Astrocyte (in vitro differentiated cells and primary cell): Measurements from ENCODE around the gene DAGLA. TPM values are rescaled to one million over a fixed set of nuclear protein-coding genes. Genes with fewer than 3 reads are reported as not detected.

ENCODE experiments used
- DNase-seq: peaks from one replicate; pipeline ENCODE4 v3.0.0-alpha.2; 2010; ENCODE audit warnings: low read depth
- FAIRE-seq: peaks from 2 replicates; lab custom pipeline; 2011; peaks lifted over from hg19 to GRCh38; lab: Jason Lieb, UNC
- H2AFZ ChIP-seq: 2 replicates; pipeline ENCODE4 v1.6.0; 2012; ENCODE audit warnings: low read depth, low read length, inconsistent platforms
- H3K27ac ChIP-seq: 2 replicates; pipeline ENCODE4 v1.5.1; 2011; ENCODE audit warnings: low read depth, low read length, inconsistent platforms
- H3K27me3 ChIP-seq: 2 replicates; pipeline ENCODE4 v1.6.0; 2011; ENCODE audit warnings: low read length, inconsistent platforms; ENCODE audit not compliant: insufficient read depth
- H3K36me3 ChIP-seq: 2 replicates; pipeline ENCODE4 v1.5.1; 2011; ENCODE audit warnings: low read length, inconsistent platforms; ENCODE audit not compliant: insufficient read depth
- H3K4me1 ChIP-seq: 2 replicates; pipeline ENCODE4 v1.5.1; 2011; ENCODE audit warnings: low read length, inconsistent platforms; ENCODE audit not compliant: insufficient read depth
- H3K4me2 ChIP-seq: 2 replicates; pipeline ENCODE4 v1.6.0; 2012; ENCODE audit warnings: low read length, inconsistent platforms
- H3K4me3 ChIP-seq: 2 replicates; pipeline ENCODE4 v1.5.1; 2011; ENCODE audit warnings: low read depth, mild to moderate bottlenecking, low read length, inconsistent platforms; ENCODE audit not compliant: insufficient read depth
- H3K79me2 ChIP-seq: 2 replicates; pipeline ENCODE4 v1.6.0; 2012; ENCODE audit warnings: mild to moderate bottlenecking, low read length, inconsistent platforms; ENCODE audit not compliant: insufficient read depth
- H3K9ac ChIP-seq: 2 replicates; pipeline ENCODE4 v1.6.0; 2012; ENCODE audit warnings: mild to moderate bottlenecking, low read length, inconsistent platforms
- H3K9me3 ChIP-seq: 2 replicates; pipeline ENCODE4 v1.5.1; 2012; ENCODE audit warnings: low read depth, mild to moderate bottlenecking, low read length, inconsistent platforms; ENCODE audit not compliant: insufficient read depth
- H4K20me1 ChIP-seq: 2 replicates; pipeline ENCODE4 v1.6.0; 2012; ENCODE audit warnings: low read length, inconsistent platforms; ENCODE audit not compliant: insufficient read depth
- H3K27ac Mint-ChIP-seq: one replicate; pipeline ENCODE4 v1.8.0; 2021; ENCODE audit warnings: mild to moderate bottlenecking, mixed read lengths; ENCODE audit not compliant: unreplicated experiment
- H3K27me3 Mint-ChIP-seq: one replicate; pipeline ENCODE4 v1.8.0; 2021; ENCODE audit warnings: low read depth, mixed read lengths; ENCODE audit not compliant: unreplicated experiment
- H3K36me3 Mint-ChIP-seq: one replicate; pipeline ENCODE4 v1.8.0; 2021; ENCODE audit warnings: low read depth, mixed read lengths; ENCODE audit not compliant: unreplicated experiment
- H3K4me1 Mint-ChIP-seq: one replicate; pipeline ENCODE4 v1.8.0; 2021; ENCODE audit warnings: low read depth, mixed read lengths; ENCODE audit not compliant: unreplicated experiment
- H3K4me3 Mint-ChIP-seq: one replicate; pipeline ENCODE4 v1.8.0; 2021; ENCODE audit warnings: mild to moderate bottlenecking, moderate library complexity, mixed read lengths; ENCODE audit not compliant: unreplicated experiment
- H3K9me3 Mint-ChIP-seq: one replicate; pipeline ENCODE4 v1.8.0; 2021; ENCODE audit warnings: mild to moderate bottlenecking, mixed read lengths; ENCODE audit not compliant: unreplicated experiment
- EZH2 ChIP-seq: IDR thresholded peaks from 2 replicates; pipeline ENCODE4 v1.6.1; 2012; ENCODE audit warnings: mild to moderate bottlenecking, low read length, inconsistent platforms; ENCODE audit not compliant: insufficient read depth
- total RNA-seq: library from RNA; stranded (reverse); gene quantifications from 2 replicates; pipeline ENCODE4 v1.2.1, GENCODE V29; 2021
- TF ChIP-seq, protein P1 (sequence below): IDR thresholded peaks from 2 replicates; pipeline ENCODE4 v1.5.1; 2011; ENCODE audit warnings: low read depth, mild to moderate bottlenecking, inconsistent platforms, low read length, moderate library complexity; ENCODE audit not compliant: insufficient read depth

The DAGLA gene
- total RNA-seq, 1 donor from 2014 or later, result 5.5 TPM

DNA sequence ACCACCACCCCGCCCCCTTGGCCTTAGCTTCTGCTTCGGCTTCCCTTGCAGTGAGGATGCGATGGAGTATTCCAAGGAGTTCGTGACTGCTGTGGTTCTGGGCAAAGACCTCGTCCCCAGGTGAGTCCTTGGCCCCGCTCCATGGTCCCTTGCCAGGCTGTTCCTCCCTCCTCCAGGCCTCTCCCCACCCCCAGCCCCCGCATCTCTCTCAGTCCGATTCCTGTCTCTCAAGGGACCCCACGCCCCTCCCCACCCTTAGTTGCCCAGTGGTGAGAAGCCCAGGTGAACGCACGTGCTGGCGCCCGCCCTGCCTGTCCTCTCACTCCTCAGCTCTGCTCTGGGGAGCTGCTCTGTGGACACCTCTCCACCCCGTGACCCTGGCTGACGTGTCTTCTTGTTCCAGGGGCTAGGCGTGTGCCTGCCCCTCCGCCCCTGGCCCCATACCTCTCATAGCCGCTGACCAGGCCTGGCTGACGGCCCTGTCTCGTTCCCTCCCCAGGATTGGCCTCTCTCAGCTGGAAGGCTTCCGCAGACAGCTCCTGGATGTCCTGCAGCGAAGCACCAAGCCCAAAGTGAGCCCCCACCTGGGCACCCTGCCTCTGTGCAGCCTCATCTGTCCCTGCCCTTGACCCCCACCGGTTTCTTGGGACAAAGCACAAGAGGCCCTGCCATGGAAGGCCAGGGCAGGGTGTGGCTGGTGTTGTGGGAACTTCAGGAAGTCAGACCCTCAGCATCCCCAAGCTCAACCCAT, 57.6 kb downstream of the DAGLA start:
- Histone ChIP-seq H3K4me2 (no peak overlapping the region), H3K9ac (no peak overlapping the region), H3K9me3 (no peaks in the 10 kb centered on the region), H3K36me3 (peaks cover 9% of the 10 kb centered on the region), H2AFZ (no peak overlapping the region), H3K4me1 (peaks cover 5% of the 10 kb centered on the region), H4K20me1 (peaks cover 11% of the 10 kb centered on the region), H3K27me3 (no peaks in the 10 kb centered on the region), H3K27ac (no peak overlapping the region), H3K4me3 (no peak overlapping the region), H3K79me2 (no peaks in the 10 kb centered on the region)
- FAIRE-seq, result no peak
- Mint-ChIP-seq H3K4me1 (peaks cover 4% of the 10 kb centered on the region), H3K4me3 (no peak overlapping the region), H3K27ac (peak overlapping the region; percentile 41), H3K36me3 (peaks cover 9% of the 10 kb centered on the region), H3K9me3 (no peaks in the 10 kb centered on the region), H3K27me3 (peaks cover 10% of the 10 kb centered on the region)
- no peak for DNase-seq
- no peak for TF ChIP-seq EZH2
- TF ChIP-seq, protein P1, sequence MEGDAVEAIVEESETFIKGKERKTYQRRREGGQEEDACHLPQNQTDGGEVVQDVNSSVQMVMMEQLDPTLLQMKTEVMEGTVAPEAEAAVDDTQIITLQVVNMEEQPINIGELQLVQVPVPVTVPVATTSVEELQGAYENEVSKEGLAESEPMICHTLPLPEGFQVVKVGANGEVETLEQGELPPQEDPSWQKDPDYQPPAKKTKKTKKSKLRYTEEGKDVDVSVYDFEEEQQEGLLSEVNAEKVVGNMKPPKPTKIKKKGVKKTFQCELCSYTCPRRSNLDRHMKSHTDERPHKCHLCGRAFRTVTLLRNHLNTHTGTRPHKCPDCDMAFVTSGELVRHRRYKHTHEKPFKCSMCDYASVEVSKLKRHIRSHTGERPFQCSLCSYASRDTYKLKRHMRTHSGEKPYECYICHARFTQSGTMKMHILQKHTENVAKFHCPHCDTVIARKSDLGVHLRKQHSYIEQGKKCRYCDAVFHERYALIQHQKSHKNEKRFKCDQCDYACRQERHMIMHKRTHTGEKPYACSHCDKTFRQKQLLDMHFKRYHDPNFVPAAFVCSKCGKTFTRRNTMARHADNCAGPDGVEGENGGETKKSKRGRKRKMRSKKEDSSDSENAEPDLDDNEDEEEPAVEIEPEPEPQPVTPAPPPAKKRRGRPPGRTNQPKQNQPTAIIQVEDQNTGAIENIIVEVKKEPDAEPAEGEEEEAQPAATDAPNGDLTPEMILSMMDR, result no peak

- H3K4me1 Mint-ChIP-seq, result peaks cover 3% of the 10 kb centered on the region
- H3K9me3 Mint-ChIP-seq, result no peaks in the 10 kb centered on the region
- H3K27me3 Mint-ChIP-seq, result peaks cover 8% of the 10 kb centered on the region
- Histone ChIP-seq H3K79me2 (no peaks in the 10 kb centered on the region), H3K9ac (no peak overlapping the region), H3K4me1 (no peaks in the 10 kb centered on the region), H3K4me3 (no peak overlapping the region), H4K20me1 (peaks cover 5% of the 10 kb centered on the region), H3K27ac (no peak overlapping the region), H3K36me3 (peaks cover 9% of the 10 kb centered on the region), H3K9me3 (no peaks in the 10 kb centered on the region), H3K27me3 (no peaks in the 10 kb centered on the region), H2AFZ (no peak overlapping the region), H3K4me2 (no peak overlapping the region)
- no peak for DNase-seq
- no peak for FAIRE-seq
- H3K4me3 Mint-ChIP-seq, result no peak overlapping the region
- no peak overlapping the region for H3K27ac Mint-ChIP-seq
- H3K36me3 Mint-ChIP-seq, result peaks cover 9% of the 10 kb centered on the region
- no peak for TF ChIP-seq EZH2
- TF ChIP-seq, protein P1, result no peak
Measured at GRCh38 chr11:61738776-61739175, 58.6 kb downstream of the DAGLA start.

- Histone ChIP-seq H3K79me2 (no peaks in the 10 kb centered on the region), H3K36me3 (peaks cover 9% of the 10 kb centered on the region), H3K9ac (no peak overlapping the region), H3K4me1 (peaks cover 5% of the 10 kb centered on the region), H3K4me2 (no peak overlapping the region), H3K27ac (no peak overlapping the region), H3K27me3 (no peaks in the 10 kb centered on the region), H2AFZ (no peak overlapping the region), H4K20me1 (no peaks in the 10 kb centered on the region), H3K4me3 (no peak overlapping the region), H3K9me3 (no peaks in the 10 kb centered on the region)
- Mint-ChIP-seq H3K27me3 (peaks cover 7% of the 10 kb centered on the region), H3K4me1 (peaks cover 3% of the 10 kb centered on the region), H3K27ac (no peak overlapping the region), H3K4me3 (no peak overlapping the region), H3K9me3 (no peaks in the 10 kb centered on the region), H3K36me3 (peaks cover 9% of the 10 kb centered on the region)
- no peak for TF ChIP-seq EZH2
- TF ChIP-seq, protein P1, result no peak
- FAIRE-seq, result no peak
- DNase-seq, result no peak
Measured at GRCh38 chr11:61739413-61739812, 59.2 kb downstream of the DAGLA start.
